Measurements from ENCODE around the gene LFNG. TPM values are rescaled to one million over a fixed set of nuclear protein-coding genes. Genes with fewer than 3 reads are reported as not detected.

LFNG gene
- total RNA-seq, 1 experiment from 2014 or later, result 21.3 TPM

- BruUV-seq (replicated peaks), result no TSS peak
- Histone ChIP-seq H3K9me2 (ENCODE audit: insufficient read depth) (no peaks in the 10 kb centered on the region), H4K20me1 (ENCODE audit: insufficient read depth) (no peaks in the 10 kb centered on the region), H3K36me3 (ENCODE audit: low read depth) (no peaks in the 10 kb centered on the region), H2AFZ (no peak overlapping the region), H3K27ac (no peak overlapping the region), H3K4me1 (replicated peaks; ENCODE audit: insufficient read depth) (peaks cover 26% of the 10 kb centered on the region), H3K79me2 (ENCODE audit: low read depth) (no peaks in the 10 kb centered on the region), H3K4me2 (no peak overlapping the region), H3K27me3 (ENCODE audit: insufficient read depth, low read depth) (peaks cover 9% of the 10 kb centered on the region; the same call in 1 of the 2 replicates), H3F3A (ENCODE audit: insufficient read depth, low read depth) (peaks cover 24% of the 10 kb centered on the region), H3K9me3 (ENCODE audit: insufficient read depth, low read depth) (no peaks in the 10 kb centered on the region), H3K4me3 (no peak overlapping the region)
- ChIA-PET POLR2A (ENCODE audit: unreplicated experiment) (no interaction called here), CTCF (no interaction called here)
- TF ChIP-seq CTCF (conservative IDR thresholded peaks at IDR 0.05), result no peak
- no peak for TF ChIP-seq EZH2 (IDR thresholded peaks at IDR 0.05; ENCODE audit: low read depth)
- intact Hi-C loops (cut with micrococcal nuclease; ENCODE audit: unreplicated experiment), result no loop called here
- DNase-seq, result no peak
Observed at GRCh38 chr7:2511769-2512168, 7.8 kb upstream of the LFNG start.

- no peaks in the 10 kb centered on the region for H3K9me2 ChIP-seq (ENCODE audit: insufficient read depth)
- POLR2A ChIA-PET (ENCODE audit: unreplicated experiment), result no interaction called here
- TF ChIP-seq CTCF (conservative IDR thresholded peaks at IDR 0.05) (no peak), EZH2 (IDR thresholded peaks at IDR 0.05; ENCODE audit: low read depth) (no peak)
- no peaks in the 10 kb centered on the region for H3K36me3 ChIP-seq (ENCODE audit: low read depth)
- H3F3A ChIP-seq (ENCODE audit: insufficient read depth, low read depth), result peaks cover 24% of the 10 kb centered on the region
- peaks cover 28% of the 10 kb centered on the region for H3K4me1 ChIP-seq (replicated peaks; ENCODE audit: insufficient read depth)
- no peak overlapping the region for H3K4me3 ChIP-seq
- no TSS peak for BruUV-seq (replicated peaks)
- no peaks in the 10 kb centered on the region for H4K20me1 ChIP-seq (ENCODE audit: insufficient read depth)
- no peak for DNase-seq
- no peaks in the 10 kb centered on the region for H3K9me3 ChIP-seq (ENCODE audit: insufficient read depth, low read depth)
- H3K27me3 ChIP-seq (ENCODE audit: insufficient read depth, low read depth), result peaks cover 9% of the 10 kb centered on the region; the same call in 1 of the 2 replicates
- no peaks in the 10 kb centered on the region for H3K79me2 ChIP-seq (ENCODE audit: low read depth)
- no peak overlapping the region for H3K27ac ChIP-seq
- no peak overlapping the region for H3K4me2 ChIP-seq
- CTCF ChIA-PET, result no interaction called here
- no peak overlapping the region for H2AFZ ChIP-seq
- intact Hi-C loops (cut with micrococcal nuclease; ENCODE audit: unreplicated experiment), result no loop called here
Observed at GRCh38 chr7:2512179-2512661, 7.4 kb upstream of the LFNG start.

GRCh38 chr7:2512713-2513112, 6.9 kb upstream of the LFNG start:
- intact Hi-C loops (cut with micrococcal nuclease; ENCODE audit: unreplicated experiment), result no loop called here
- peaks cover 9% of the 10 kb centered on the region; the same call in 1 of the 2 replicates for H3K27me3 ChIP-seq (ENCODE audit: insufficient read depth, low read depth)
- CTCF ChIA-PET, result no interaction called here

More at GRCh38 chr7:2512713-2513112, 6.9 kb upstream of the LFNG start:
- no peaks in the 10 kb centered on the region for H3K79me2 ChIP-seq (ENCODE audit: low read depth)
- TF ChIP-seq EZH2 (IDR thresholded peaks at IDR 0.05; ENCODE audit: low read depth), result no peak
- TF ChIP-seq CTCF (conservative IDR thresholded peaks at IDR 0.05), result no peak
- H3K4me1 ChIP-seq (replicated peaks; ENCODE audit: insufficient read depth), result peaks cover 30% of the 10 kb centered on the region
- no peaks in the 10 kb centered on the region for H3K36me3 ChIP-seq (ENCODE audit: low read depth)
- no peaks in the 10 kb centered on the region for H3K9me2 ChIP-seq (ENCODE audit: insufficient read depth)
- H3K9me3 ChIP-seq (ENCODE audit: insufficient read depth, low read depth), result no peaks in the 10 kb centered on the region
- H4K20me1 ChIP-seq (ENCODE audit: insufficient read depth), result no peaks in the 10 kb centered on the region
- H2AFZ ChIP-seq, result no peak overlapping the region
- H3K27ac ChIP-seq, result no peak overlapping the region
- no peak for DNase-seq
- no TSS peak for BruUV-seq (replicated peaks)
- H3K4me3 ChIP-seq, result no peak overlapping the region
- peaks cover 22% of the 10 kb centered on the region for H3F3A ChIP-seq (ENCODE audit: insufficient read depth, low read depth)
- H3K4me2 ChIP-seq, result no peak overlapping the region
- POLR2A ChIA-PET (ENCODE audit: unreplicated experiment), result interaction anchor here (0.6 kb wide), 1 partner anchor 290 kb away, joined by 5 read pairs; no protein-coding TSS in a partner anchor
